HK-2 (cell line): ENCODE measurements around the gene CWC27.
"Not testable (repeated sequence)": the region's sequence is repeated elsewhere in the genome, so short reads cannot be mapped to it uniquely, and the experiment has no call there.

Source experiments
- DNase-seq: peaks from one replicate; pipeline ENCODE4 v3.0.0-alpha.2; 2018; ENCODE audit not compliant: unreplicated experiment

The CWC27 gene

DNA sequence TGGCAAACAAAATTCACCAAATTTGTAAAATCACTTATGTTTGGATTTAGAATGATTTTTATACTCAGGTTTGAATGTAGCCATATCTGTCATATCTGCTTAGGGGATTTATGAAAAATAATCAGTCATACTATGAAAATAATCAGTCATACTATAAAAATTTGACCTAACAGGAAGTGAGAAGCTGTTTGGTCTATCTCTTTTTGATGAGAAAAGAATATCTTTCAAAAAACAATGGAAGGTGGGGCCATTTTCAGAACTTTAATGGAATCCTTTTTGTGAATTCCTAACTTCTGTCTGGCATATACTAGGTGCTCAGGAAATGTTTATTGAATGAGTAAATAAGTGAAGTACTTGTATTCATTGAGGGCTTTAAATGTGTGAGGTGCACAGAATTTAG, 70.1 kb downstream of the CWC27 start:
- DNase-seq = no peak

GRCh38 chr5:64839936-64840335, 71.2 kb downstream of the CWC27 start:
- no peak for DNase-seq

GRCh38 chr5:64840958-64841357, 72.2 kb downstream of the CWC27 start:
- DNase-seq = no peak

DNA sequence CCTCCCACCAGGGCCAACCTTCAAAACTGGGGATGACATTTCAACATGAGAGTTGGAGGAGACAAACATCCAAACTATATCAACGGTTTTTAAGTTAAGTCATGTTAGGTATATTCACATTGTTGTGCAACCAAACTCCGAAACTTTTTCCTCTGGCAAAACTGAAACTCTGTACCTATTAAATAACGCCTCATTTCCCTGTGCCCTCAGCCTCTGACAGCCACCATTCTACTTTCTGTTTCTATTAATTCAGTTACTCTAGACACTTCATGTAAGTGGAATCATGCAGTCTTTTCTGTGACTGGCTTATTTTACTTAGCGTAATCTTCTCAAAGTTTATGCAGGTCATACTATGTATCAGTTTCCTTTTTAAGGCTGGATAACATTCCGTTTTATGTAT, 85.0 kb downstream of the CWC27 start:
- DNase-seq = no peak

DNA sequence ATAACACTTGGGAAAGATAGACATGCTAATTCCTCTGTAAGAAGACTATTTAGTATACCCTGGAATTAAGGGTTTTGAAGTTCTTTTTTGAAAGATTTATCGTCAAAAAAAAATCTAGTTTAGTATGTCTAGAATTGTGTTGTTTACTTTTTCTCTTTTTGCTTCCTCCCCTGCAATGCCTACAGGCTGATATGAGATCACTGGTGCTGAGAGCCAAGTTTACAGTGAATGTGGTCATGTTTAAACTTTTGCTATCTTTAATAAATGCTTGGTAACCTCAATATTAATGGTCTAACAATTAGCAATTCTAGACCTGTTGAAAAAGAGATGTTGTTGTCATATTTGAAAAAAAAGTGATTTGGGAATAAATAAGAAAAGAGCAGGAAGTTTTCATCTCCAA, 86.1 kb downstream of the CWC27 start:
- no peak for DNase-seq

- DNase-seq = no peak
Measured at GRCh38 chr5:64859881-64860280, 91.2 kb downstream of the CWC27 start.

DNA sequence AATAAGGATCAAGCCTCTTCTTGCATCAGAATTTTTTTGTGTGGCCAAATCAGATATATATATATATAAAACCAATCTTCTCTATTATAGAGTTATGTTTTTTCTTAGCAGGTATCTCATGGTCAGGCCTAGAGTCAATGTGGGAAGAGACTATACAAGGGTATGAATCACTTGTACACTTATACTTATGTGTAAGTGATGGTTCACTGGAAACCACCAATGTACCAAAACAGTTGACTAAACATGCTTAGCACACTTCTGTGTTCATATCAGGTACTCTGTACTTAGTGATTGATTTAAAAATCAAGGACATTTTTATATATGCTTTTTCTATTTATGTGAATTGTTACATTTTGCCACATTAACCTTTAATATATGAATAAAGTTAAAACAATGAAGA, 92.6 kb downstream of the CWC27 start:
- DNase-seq = no peak

- no peak for DNase-seq
Measured at GRCh38 chr5:64864171-64864570, 95.4 kb downstream of the CWC27 start.

DNA sequence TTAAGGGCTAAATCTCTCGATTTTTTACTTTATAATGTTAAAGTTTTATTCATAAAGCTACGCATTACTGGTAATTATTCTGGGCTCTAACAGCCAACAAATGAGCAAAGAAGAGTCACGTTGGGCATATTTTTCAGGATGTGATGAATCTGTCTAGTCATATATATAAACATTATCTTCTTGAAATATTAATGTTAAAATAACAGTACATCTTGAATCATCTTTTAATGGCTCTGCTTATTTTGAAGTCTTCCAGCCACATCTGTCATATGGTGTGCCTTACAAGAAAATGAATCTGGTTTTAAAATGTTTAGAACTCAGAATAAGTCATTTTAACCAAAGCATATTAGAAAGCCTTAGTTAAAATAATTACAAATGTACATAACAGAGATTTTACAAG, 96.9 kb downstream of the CWC27 start:
- no peak for DNase-seq

DNA sequence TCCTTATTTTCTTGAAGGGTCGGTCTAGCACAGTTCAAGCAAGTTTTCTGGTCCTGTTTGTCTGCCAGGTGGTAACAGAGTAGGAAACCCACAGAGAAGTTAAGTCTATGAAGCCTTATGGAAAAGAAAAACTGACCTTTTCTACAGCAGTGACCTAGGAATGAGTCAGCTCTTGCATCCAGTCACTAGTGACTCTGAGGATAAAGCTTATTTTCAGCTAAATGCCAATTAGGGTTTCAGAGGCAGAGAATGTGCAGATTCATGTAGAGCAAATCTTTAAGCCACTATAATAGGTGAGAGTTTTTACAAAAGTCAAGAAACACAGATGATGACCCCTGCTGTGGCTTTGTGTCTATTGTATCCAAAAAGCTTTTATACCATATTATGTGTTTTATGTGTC, 100.7 kb downstream of the CWC27 start:
- DNase-seq = no peak

DNA sequence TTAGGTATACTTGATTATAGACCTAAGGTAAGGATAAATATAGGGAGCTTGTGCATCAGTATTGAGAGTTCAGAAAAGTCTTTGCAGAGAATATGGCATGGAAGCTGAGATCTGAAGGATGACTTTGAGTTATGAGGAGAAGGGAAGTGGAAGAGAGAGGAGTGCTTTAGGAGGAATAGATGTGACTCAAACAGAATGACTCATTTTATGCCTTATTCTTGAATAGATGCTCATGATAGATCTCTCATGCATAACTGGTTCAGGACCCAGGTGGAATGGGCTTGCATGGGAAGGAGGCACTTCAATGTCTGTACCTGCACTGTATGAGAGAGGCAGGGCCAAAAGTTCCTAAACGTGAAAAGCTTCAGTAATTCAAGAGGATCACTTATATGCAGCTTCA, 103.3 kb downstream of the CWC27 start:
- no peak for DNase-seq

- DNase-seq = no peak
Measured at GRCh38 chr5:64873441-64873840, 104.7 kb downstream of the CWC27 start.

DNA sequence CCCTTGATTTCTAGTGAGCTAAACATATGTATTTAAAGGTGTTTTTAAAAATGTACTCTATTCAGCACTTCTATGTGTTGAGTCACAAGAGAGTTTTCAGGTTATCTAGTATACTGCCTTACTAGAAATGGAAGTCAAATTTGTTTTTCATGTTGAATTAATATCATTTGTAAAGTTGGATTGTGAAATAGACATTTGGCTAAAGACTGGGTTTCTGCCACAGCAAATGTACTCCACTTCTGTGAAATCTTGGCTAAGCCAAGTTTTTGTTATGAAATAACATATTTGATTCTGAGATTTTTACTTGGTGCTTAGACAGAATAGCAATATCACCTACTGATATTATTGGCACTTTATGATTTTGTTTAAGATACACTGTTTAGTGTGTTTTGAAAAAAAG, 106.0 kb downstream of the CWC27 start:
- no peak for DNase-seq

- no peak for DNase-seq
Measured at GRCh38 chr5:64876203-64876602, 107.5 kb downstream of the CWC27 start.

GRCh38 chr5:64880821-64881220, 112.1 kb downstream of the CWC27 start:
- DNase-seq = no peak

GRCh38 chr5:64883912-64884311, 115.2 kb downstream of the CWC27 start:
- DNase-seq = no peak

DNA sequence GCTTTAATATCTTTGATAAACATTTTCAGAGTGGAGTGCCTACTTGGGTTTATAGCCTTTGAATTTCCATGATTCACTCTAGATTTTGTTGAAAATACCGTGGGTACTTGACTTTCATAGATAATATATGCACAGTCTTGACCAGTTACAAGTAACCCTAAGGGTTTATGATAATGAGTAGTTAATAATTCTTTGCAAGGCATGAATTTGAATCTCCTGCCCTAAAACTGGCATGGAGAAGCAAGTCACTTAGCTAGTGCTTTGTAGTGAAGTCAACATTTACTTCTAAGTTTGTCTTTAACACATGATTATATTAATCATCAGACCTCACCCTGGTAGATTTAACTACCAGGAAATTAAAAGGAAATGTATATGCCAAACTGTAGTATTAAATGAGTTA, 115.8 kb downstream of the CWC27 start:
- no peak for DNase-seq

- no peak for DNase-seq
Measured at GRCh38 chr5:64887910-64888309, 119.2 kb downstream of the CWC27 start.

DNA sequence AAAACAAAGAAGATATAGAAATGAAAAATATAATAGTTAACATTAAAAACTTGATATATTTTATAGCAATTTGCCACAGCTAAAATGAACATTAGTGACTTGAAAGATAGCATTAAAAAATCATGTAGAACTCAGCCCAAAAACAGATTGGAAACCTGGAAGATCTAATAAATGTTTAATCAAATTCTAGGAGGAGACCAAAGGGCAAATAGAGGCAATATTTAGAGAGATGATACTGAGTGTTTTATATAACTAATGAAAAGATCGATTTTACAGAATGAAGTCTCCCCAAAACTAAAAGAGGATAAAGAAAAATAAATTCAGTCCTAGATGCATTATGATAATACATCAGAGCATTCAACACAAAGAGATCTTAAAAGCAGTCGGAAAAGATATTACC, 127.0 kb downstream of the CWC27 start:
- DNase-seq = no peak

GRCh38 chr5:64899838-64900237, 131.1 kb downstream of the CWC27 start:
- no peak for DNase-seq

DNA sequence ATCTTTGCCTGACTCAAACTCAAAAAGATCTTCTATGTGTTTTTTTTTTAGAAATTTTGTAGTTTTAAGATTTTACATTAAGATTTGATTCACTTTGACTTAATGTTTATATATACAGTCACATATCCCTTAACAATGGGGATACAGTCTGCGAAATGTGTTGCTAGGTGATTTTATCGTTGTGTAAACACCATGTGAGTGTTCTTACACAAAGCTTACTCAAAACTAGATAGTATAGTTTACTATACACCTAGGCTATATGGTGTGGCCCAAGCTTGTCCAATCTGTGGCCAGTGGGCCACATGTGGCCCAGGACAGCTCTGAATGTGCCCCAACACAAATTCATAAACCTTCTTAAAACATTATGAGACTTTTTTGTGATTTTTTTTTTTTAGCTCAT, 131.9 kb downstream of the CWC27 start:
- no peak for DNase-seq

GRCh38 chr5:64907399-64907798, 138.7 kb downstream of the CWC27 start:
- DNase-seq = not testable (repeated sequence)

- no peak for DNase-seq
Measured at GRCh38 chr5:64914396-64914795, 145.7 kb downstream of the CWC27 start.

DNA sequence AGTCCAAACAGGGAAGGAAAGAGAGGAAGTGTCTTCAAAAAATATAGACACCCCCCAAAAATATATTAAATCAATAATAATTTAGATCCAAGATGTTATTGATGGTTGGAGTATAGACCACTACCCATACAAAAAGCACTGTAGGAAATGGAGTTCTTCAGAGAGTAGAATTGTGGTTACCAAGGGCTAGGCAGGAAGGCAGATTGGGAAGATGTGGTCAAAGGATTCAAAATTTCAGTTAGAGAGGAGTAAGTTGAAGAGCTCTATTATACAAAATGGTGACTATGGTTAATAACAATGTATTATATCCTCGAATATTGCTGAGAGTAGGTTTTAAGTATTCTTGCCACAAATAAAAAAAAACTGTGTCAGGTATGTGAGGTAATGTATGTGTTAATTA, 149.4 kb downstream of the CWC27 start:
- no peak for DNase-seq

GRCh38 chr5:64921386-64921785, 152.7 kb downstream of the CWC27 start:
- DNase-seq = no peak
